8988T (cell line): ENCODE measurements around the gene TGM1.

ENCODE experiments used
- DNase-seq: peaks from one replicate; pipeline ENCODE4 v3.0.0; 2011

The TGM1 gene

GRCh38 chr14:24291446-24292117, 28.6 kb upstream of the TGM1 start:
- DNase-seq, result no peak

- no peak for DNase-seq
Observed at GRCh38 chr14:24290746-24291145, 27.8 kb upstream of the TGM1 start.

GRCh38 chr14:24289649-24290280, 26.8 kb upstream of the TGM1 start:
- no peak for DNase-seq

- DNase-seq, result no peak
Observed at GRCh38 chr14:24286996-24287395, 24.0 kb upstream of the TGM1 start.

GRCh38 chr14:24285351-24285750, 22.4 kb upstream of the TGM1 start:
- no peak for DNase-seq

- DNase-seq, result no peak
Observed at GRCh38 chr14:24284501-24285035, 21.6 kb upstream of the TGM1 start.

GRCh38 chr14:24283796-24284460, 21.0 kb upstream of the TGM1 start:
- DNase-seq, result no peak

- no peak for DNase-seq
Observed at GRCh38 chr14:24282736-24283135, 19.8 kb upstream of the TGM1 start.

- DNase-seq, result no peak
Observed at GRCh38 chr14:24281636-24282035, 18.7 kb upstream of the TGM1 start.

- no peak for DNase-seq
Observed at GRCh38 chr14:24280797-24281460, 18.0 kb upstream of the TGM1 start.

- DNase-seq, result no peak
Observed at GRCh38 chr14:24279301-24280186, 16.6 kb upstream of the TGM1 start.

GRCh38 chr14:24278424-24278823, 15.4 kb upstream of the TGM1 start:
- no peak for DNase-seq

- no peak for DNase-seq
Observed at GRCh38 chr14:24277606-24278321, 14.8 kb upstream of the TGM1 start.

GRCh38 chr14:24277071-24277470, 14.1 kb upstream of the TGM1 start:
- no peak for DNase-seq

- DNase-seq, result no peak
Observed at GRCh38 chr14:24274101-24274543, 11.1 kb upstream of the TGM1 start.

GRCh38 chr14:24273422-24273998, 10.5 kb upstream of the TGM1 start:
- DNase-seq, result no peak

- no peak for DNase-seq
Observed at GRCh38 chr14:24272467-24272866, 9.5 kb upstream of the TGM1 start.

GRCh38 chr14:24271834-24272263, 8.9 kb upstream of the TGM1 start:
- no peak for DNase-seq

- peak; percentile 88 for DNase-seq
Observed at GRCh38 chr14:24271134-24271833, 8.3 kb upstream of the TGM1 start, which contains the start of gene RABGGTA. Gene RABGGTA, minus strand, starts transcription at chr14:24271597. Its CDS starts 482 bp downstream, at chr14:24271115.

GRCh38 chr14:24270537-24271133, 7.7 kb upstream of the TGM1 start:
- DNase-seq, result no peak
